ENCODE data around the gene ZW10.

The ZW10 gene

DNA sequence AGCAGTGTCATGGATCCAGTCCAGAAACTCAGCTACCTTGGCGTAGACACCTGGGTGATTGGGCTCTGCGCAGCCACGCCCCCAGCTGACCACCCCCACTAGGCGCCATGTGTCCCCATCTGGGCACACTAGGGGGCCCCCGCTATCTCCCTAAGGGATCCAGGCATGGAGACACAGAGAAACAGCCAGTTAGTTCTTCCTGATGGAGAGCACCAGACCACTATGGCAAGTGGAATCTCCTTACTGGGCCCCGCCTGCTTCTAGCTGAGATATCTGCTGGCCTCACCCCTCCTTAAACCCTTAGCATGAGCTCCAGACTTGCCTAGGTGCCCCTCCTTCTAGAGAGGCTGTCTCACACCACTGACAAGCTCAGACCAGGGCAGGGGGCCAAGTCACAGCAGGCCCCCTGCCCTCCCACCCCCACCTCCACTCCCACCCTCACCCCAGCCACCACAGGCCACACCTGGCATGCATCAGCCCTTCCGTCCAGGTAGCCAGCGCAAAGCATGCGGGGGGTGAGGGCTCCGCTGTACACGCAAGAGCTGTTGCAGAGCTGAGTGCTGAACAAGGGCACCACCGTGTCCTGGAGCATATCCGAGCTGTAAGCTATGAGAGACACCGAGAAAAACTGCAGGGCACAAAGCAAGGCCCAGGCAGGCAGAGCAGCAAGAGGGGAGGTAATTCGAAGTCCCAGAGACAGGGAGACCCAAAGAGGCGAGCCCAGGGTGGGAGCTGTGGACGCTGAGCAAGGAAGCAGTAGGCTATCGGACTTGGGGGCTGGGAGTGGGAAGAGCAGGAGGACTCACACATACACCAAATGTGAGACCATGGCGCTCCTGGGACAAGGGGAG lies 83.5 kb downstream of the ZW10 start:
- H3K27me3 ChIP-seq (ENCODE audit: insufficient read depth, insufficient read length) = no peaks in the 10 kb centered on the region
- no peak for DNase-seq (ENCODE audit: low read depth, low spot score)
- H3K4me3 ChIP-seq (ENCODE audit: insufficient read length, low read depth) = no peak overlapping the region
- no peaks in the 10 kb centered on the region for H3K9me3 ChIP-seq (ENCODE audit: insufficient read depth, low read length)
- H3K36me3 ChIP-seq (ENCODE audit: insufficient read depth, insufficient read length, low read length) = no peaks in the 10 kb centered on the region
- peaks cover 8% of the 10 kb centered on the region for H3K4me1 ChIP-seq (ENCODE audit: insufficient read depth, insufficient read length)
- H3K9ac ChIP-seq (ENCODE audit: insufficient read length, low read depth) = no peak overlapping the region
- TF ChIP-seq ZNF274 (IDR thresholded peaks at IDR 0.05; ENCODE audit: low read depth, low read length) (no peak), SUZ12 (IDR thresholded peaks at IDR 0.05; ENCODE audit: extremely low read depth, insufficient read depth, insufficient read length) (no peak), YY1 (IDR thresholded peaks at IDR 0.05; ENCODE audit: insufficient read depth, insufficient read length) (no peak)

DNA sequence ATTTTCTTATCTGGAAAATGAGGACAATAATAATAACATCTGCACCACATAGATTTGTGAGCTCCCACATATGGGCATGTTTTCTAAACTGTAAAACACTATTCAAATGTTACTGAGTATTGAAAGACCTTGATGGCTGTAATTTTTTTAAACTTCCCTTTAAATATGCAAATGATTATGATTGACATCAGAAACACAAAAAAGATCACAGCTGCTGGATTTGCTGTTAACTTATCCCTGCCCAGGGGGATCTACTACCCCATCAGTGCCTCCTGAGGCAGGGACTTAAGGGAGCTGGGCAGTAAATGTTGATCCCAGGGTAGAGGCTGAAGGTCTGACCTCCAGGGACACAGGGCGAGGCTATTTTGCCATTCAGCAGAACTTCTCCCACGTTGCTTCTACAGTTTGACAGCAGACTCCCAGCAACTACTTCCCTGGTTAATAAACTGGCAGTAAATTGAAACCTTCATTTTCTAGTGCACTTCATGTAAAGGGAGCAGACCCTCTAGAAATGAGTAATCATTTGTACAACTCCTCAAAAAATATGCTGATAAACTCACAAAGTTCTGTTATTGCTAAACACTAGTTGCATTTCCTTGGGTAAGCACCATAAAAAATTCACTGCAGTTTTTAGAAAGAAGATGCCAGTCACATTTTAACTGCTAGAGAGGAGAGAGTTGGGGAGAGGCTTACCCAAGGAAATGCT lies 87.7 kb downstream of the ZW10 start:
- Histone ChIP-seq H3K4me1 (ENCODE audit: insufficient read depth, insufficient read length) (peaks cover 20% of the 10 kb centered on the region), H3K9me3 (ENCODE audit: insufficient read depth, low read length) (no peaks in the 10 kb centered on the region), H3K4me3 (ENCODE audit: insufficient read length, low read depth) (no peak overlapping the region), H3K9ac (ENCODE audit: insufficient read length, low read depth) (no peak overlapping the region), H3K36me3 (ENCODE audit: insufficient read depth, insufficient read length, low read length) (no peaks in the 10 kb centered on the region), H3K27me3 (ENCODE audit: insufficient read depth, insufficient read length) (no peaks in the 10 kb centered on the region)
- no peak for TF ChIP-seq SUZ12 (IDR thresholded peaks at IDR 0.05; ENCODE audit: extremely low read depth, insufficient read depth, insufficient read length)
- TF ChIP-seq ZNF274 (IDR thresholded peaks at IDR 0.05; ENCODE audit: low read depth, low read length) = no peak
- no peak for TF ChIP-seq YY1 (IDR thresholded peaks at IDR 0.05; ENCODE audit: insufficient read depth, insufficient read length)
- no peak for DNase-seq (ENCODE audit: low read depth, low spot score)

DNA sequence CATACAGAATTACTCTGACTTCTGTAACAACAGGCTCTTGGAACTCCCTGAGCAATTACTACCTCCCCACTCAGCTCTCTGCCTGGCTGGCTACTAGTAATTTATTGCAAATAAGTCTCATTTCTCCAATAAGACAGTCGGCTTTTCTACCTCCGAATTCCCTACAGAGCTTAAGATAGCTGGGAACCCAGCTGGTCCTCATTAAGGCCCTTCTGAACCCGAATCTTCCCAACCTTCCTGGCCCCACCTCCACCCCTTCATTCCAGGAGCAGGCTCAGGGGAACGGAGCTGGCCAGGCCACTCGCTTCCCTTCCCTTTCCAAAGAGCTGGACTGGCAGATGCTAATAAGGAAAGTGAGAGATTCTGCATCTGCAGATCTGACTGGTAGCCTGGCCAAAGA lies 89.0 kb downstream of the ZW10 start:
- Histone ChIP-seq H3K4me3 (ENCODE audit: insufficient read length, low read depth) (no peak overlapping the region), H3K36me3 (ENCODE audit: insufficient read depth, insufficient read length, low read length) (no peaks in the 10 kb centered on the region), H3K4me1 (ENCODE audit: insufficient read depth, insufficient read length) (peaks cover 17% of the 10 kb centered on the region), H3K9ac (ENCODE audit: insufficient read length, low read depth) (no peak overlapping the region), H3K9me3 (ENCODE audit: insufficient read depth, low read length) (no peaks in the 10 kb centered on the region), H3K27me3 (ENCODE audit: insufficient read depth, insufficient read length) (no peaks in the 10 kb centered on the region)
- DNase-seq (ENCODE audit: low read depth, low spot score) = no peak
- TF ChIP-seq SUZ12 (IDR thresholded peaks at IDR 0.05; ENCODE audit: extremely low read depth, insufficient read depth, insufficient read length) (no peak), ZNF274 (IDR thresholded peaks at IDR 0.05; ENCODE audit: low read depth, low read length) (no peak), YY1 (IDR thresholded peaks at IDR 0.05; ENCODE audit: insufficient read depth, insufficient read length) (no peak)

DNA sequence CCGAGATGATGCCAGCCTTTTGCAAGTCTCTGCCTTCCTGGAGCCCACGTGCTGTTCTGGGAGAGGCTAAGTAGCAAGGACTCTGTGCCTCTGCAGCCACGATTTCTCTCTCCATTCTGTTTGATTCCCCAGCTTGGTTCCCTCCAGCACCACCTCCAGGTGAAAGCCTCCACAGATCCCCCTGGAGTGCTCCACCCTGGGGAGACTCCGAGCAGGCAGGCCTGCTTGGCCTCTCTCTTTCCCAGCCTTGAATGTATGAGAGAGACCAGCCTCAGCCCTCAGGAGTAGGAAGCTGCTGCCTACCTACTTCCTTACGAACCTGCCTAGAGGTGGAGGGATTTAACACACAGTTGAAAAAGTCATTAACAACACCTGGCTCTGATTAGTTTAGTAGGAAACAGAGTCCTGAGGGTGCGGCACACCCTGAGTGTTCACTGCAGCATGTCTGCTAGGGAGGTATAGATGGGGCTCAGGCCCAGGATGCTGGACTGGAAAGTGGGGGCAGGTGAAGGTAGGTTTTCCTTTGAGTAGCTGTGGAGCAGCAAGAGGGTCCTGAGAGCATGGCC lies 89.9 kb downstream of the ZW10 start:
- Histone ChIP-seq H3K4me3 (ENCODE audit: insufficient read length, low read depth) (no peak overlapping the region), H3K9me3 (ENCODE audit: insufficient read depth, low read length) (no peaks in the 10 kb centered on the region), H3K36me3 (ENCODE audit: insufficient read depth, insufficient read length, low read length) (no peaks in the 10 kb centered on the region), H3K4me1 (ENCODE audit: insufficient read depth, insufficient read length) (peaks cover 17% of the 10 kb centered on the region), H3K27me3 (ENCODE audit: insufficient read depth, insufficient read length) (no peaks in the 10 kb centered on the region), H3K9ac (ENCODE audit: insufficient read length, low read depth) (no peak overlapping the region)
- TF ChIP-seq YY1 (IDR thresholded peaks at IDR 0.05; ENCODE audit: insufficient read depth, insufficient read length) = no peak
- TF ChIP-seq ZNF274 (IDR thresholded peaks at IDR 0.05; ENCODE audit: low read depth, low read length) = no peak
- TF ChIP-seq SUZ12 (IDR thresholded peaks at IDR 0.05; ENCODE audit: extremely low read depth, insufficient read depth, insufficient read length) = no peak
- no peak for DNase-seq (ENCODE audit: low read depth, low spot score)

All from NT2/D1 (cell line).